ENCODE results near the gene DELE1. TPM values are rescaled to one million over a fixed set of nuclear protein-coding genes. Genes with fewer than 3 reads are reported as not detected.

The DELE1 gene
- total RNA-seq, 4 donors from 2014 or later, result 42.5 to 99.6 (median 59.9) TPM

DNA sequence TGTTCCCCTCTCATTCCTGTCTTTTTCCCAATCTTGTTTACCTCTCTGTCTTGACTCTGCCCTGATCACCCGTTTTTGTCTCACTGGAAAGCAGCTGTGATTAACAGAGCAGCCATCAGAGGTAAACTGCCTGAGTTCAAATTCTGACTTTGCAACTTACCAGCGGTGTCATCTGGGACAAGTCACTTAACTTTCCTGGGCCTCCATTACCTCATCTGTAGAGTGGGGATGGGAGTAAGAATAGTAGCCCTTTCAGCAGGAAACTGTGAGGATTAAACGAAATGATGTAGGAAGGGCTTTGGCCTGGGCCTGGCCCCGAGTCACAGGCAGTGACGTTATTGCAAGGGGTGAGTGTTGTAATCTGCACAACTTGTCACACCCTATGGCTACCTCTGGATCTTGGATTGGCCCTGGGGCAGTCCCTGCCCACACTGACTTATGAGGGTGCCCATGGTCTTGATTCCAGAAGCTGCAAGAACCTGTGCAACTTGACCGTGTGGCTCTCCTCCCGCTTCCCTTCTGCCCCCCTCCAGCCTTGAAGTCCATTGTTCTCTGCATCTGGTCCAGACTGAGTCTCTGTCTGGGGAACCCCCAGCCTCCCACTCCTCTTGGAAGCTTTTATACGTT, 35.0 kb downstream of the DELE1 start:
- peaks cover 24% of the 10 kb centered on the region for H3K4me1 ChIP-seq
- H3K36me3 ChIP-seq, result no peaks in the 10 kb centered on the region
- no peaks in the 10 kb centered on the region for H3K9me3 ChIP-seq
- H3K27ac ChIP-seq, result no peak overlapping the region
- H3K27me3 ChIP-seq, result no peaks in the 10 kb centered on the region
- WGBS, result 57% methylated on average over 8 of the region's 8 CpGs
- DNase-seq (ENCODE audit: low spot score in 2 of 2), result no peak
- no peak overlapping the region for H3K4me3 ChIP-seq
- no peak for TF ChIP-seq EP300 (IDR thresholded peaks at IDR 0.05)
- TF ChIP-seq, protein P1, sequence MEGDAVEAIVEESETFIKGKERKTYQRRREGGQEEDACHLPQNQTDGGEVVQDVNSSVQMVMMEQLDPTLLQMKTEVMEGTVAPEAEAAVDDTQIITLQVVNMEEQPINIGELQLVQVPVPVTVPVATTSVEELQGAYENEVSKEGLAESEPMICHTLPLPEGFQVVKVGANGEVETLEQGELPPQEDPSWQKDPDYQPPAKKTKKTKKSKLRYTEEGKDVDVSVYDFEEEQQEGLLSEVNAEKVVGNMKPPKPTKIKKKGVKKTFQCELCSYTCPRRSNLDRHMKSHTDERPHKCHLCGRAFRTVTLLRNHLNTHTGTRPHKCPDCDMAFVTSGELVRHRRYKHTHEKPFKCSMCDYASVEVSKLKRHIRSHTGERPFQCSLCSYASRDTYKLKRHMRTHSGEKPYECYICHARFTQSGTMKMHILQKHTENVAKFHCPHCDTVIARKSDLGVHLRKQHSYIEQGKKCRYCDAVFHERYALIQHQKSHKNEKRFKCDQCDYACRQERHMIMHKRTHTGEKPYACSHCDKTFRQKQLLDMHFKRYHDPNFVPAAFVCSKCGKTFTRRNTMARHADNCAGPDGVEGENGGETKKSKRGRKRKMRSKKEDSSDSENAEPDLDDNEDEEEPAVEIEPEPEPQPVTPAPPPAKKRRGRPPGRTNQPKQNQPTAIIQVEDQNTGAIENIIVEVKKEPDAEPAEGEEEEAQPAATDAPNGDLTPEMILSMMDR (IDR thresholded peaks at IDR 0.05), result no peak
- TF ChIP-seq POLR2AphosphoS5 (IDR thresholded peaks at IDR 0.05), result no peak
- TF ChIP-seq POLR2A (IDR thresholded peaks at IDR 0.05), result no peak

- H3K4me1 ChIP-seq, result peaks cover 24% of the 10 kb centered on the region
- H3K9me3 ChIP-seq, result no peaks in the 10 kb centered on the region
- no peaks in the 10 kb centered on the region for H3K36me3 ChIP-seq
- no peaks in the 10 kb centered on the region for H3K27me3 ChIP-seq
- WGBS, result 71% methylated on average over 10 of the region's 10 CpGs
- no peak overlapping the region for H3K27ac ChIP-seq
- TF ChIP-seq, protein P1 (IDR thresholded peaks at IDR 0.05), result no peak
- no peak for TF ChIP-seq EP300 (IDR thresholded peaks at IDR 0.05)
- no peak for TF ChIP-seq POLR2AphosphoS5 (IDR thresholded peaks at IDR 0.05)
- no peak for TF ChIP-seq POLR2A (IDR thresholded peaks at IDR 0.05)
- H3K4me3 ChIP-seq, result no peak overlapping the region
- DNase-seq (ENCODE audit: low spot score in 2 of 2), result no peak
These were observed 36.3 kb downstream of the DELE1 start for GRCh38 chr5:141960018-141960417.

- WGBS, result 32% methylated on average over 14 of the region's 14 CpGs
- TF ChIP-seq POLR2AphosphoS5 (IDR thresholded peaks at IDR 0.05) (no peak), EP300 (IDR thresholded peaks at IDR 0.05) (no peak), POLR2A (IDR thresholded peaks at IDR 0.05) (no peak)
- TF ChIP-seq, protein P1 (IDR thresholded peaks at IDR 0.05), result peak; percentile 82 to 84
- H3K36me3 ChIP-seq, result no peaks in the 10 kb centered on the region
- no peak overlapping the region for H3K4me3 ChIP-seq
- DNase-seq (ENCODE audit: low spot score in 2 of 2), result peak; percentile 93 to 94
- H3K27ac ChIP-seq, result no peak overlapping the region
- peaks cover 24% of the 10 kb centered on the region for H3K4me1 ChIP-seq
- no peaks in the 10 kb centered on the region for H3K9me3 ChIP-seq
- H3K27me3 ChIP-seq, result no peaks in the 10 kb centered on the region
These were observed 37.0 kb downstream of the DELE1 start for GRCh38 chr5:141960449-141961323.

GRCh38 chr5:141961466-141961865, 37.8 kb downstream of the DELE1 start:
- Histone ChIP-seq H3K27me3 (no peaks in the 10 kb centered on the region), H3K27ac (no peak overlapping the region), H3K9me3 (no peaks in the 10 kb centered on the region), H3K4me3 (no peak overlapping the region), H3K36me3 (no peaks in the 10 kb centered on the region), H3K4me1 (peaks cover 24% of the 10 kb centered on the region)
- no peak for DNase-seq (ENCODE audit: low spot score in 2 of 2)
- TF ChIP-seq POLR2AphosphoS5 (IDR thresholded peaks at IDR 0.05), result no peak
- TF ChIP-seq, protein P1 (IDR thresholded peaks at IDR 0.05), result no peak
- no peak for TF ChIP-seq POLR2A (IDR thresholded peaks at IDR 0.05)
- TF ChIP-seq EP300 (IDR thresholded peaks at IDR 0.05), result no peak
- WGBS, result 94% methylated on average over 3 of the region's 3 CpGs

GRCh38 chr5:141963701-141964100, 40.0 kb downstream of the DELE1 start:
- peaks cover 19% of the 10 kb centered on the region for H3K4me1 ChIP-seq
- H3K27ac ChIP-seq, result no peak overlapping the region
- 47% methylated on average over 3 of the region's 3 CpGs for WGBS
- H3K4me3 ChIP-seq, result no peak overlapping the region
- TF ChIP-seq POLR2AphosphoS5 (IDR thresholded peaks at IDR 0.05) (no peak), POLR2A (IDR thresholded peaks at IDR 0.05) (no peak), EP300 (IDR thresholded peaks at IDR 0.05) (no peak)
- TF ChIP-seq, protein P1 (IDR thresholded peaks at IDR 0.05), result no peak
- no peaks in the 10 kb centered on the region for H3K27me3 ChIP-seq
- DNase-seq (ENCODE audit: low spot score in 2 of 2), result no peak
- H3K36me3 ChIP-seq, result no peaks in the 10 kb centered on the region
- H3K9me3 ChIP-seq, result no peaks in the 10 kb centered on the region

All from suprapubic skin (tissue), 4 donors.